K562 (cell line): ENCODE data around the gene PSMD8. TPM values are rescaled to one million over a fixed set of nuclear protein-coding genes. Genes with fewer than 3 reads are reported as not detected.
A peak's percentile ranks its signal among the peaks of the same experiment; 100 is the strongest.

Experiments used
- ATAC-seq: fragments of 200-7000 bp; cut with Tn5 transposase; 3 replicates; pipeline ENCODE4 v1.9.1; 2020; ENCODE audit warnings: moderate library complexity
- BruUV-seq: library from RNA; stranded (reverse); fragments of 400-500 nt; replicated peaks from 2 replicates; lab custom pipeline; 2021; lab: Mats Ljungman, UMichigan
- CTCF ChIA-PET: fragments of 300-600 bp; formaldehyde crosslinking; extraction: SDS; loops from one replicate; lab custom pipeline; 2021; ENCODE audit warnings: low intra/inter-chr PET ratio; lab: Yijun Ruan, JAX
- POLR2A ChIA-PET: fragments of 300-600, 350-650 bp; sonication (Branson Sonifier 250); formaldehyde crosslinking; extraction: SDS; loops from one replicate; lab custom pipeline; 2021; ENCODE audit warnings: antibody characterized with exemption, inconsistent platforms; lab: Yijun Ruan, JAX
- DNase-seq, 4 experiments: peaks; one replicate each; pipeline versions ENCODE4 v3.0.0 to v3.0.0-alpha.2; 2011 to 2018; ENCODE audit warnings: low spot score in 3 of 4, mixed read lengths in 3 of 4; ENCODE audit errors: extremely low read depth in 1 of 4
- FAIRE-seq: peaks from 2 replicates; lab custom pipeline; 2011; peaks lifted over from hg19 to GRCh38; lab: Jason Lieb, UNC
- H2AFZ ChIP-seq: 2 replicates; pipeline ENCODE4 v1.6.0; 2011; ENCODE audit warnings: low read depth, low read length, control low read depth, inconsistent platforms
- H3K27ac ChIP-seq: fragments of 200-600 bp; 3 replicates; pipeline ENCODE4 v1.8.0; 2011; ENCODE audit warnings: low read depth, mild to moderate bottlenecking, control low read depth, inconsistent platforms, low read length, moderate library complexity, mixed read lengths; ENCODE audit errors: extremely low read depth
- H3K27me3 ChIP-seq, 2 experiments: fragments of 300-600 bp in 1 of 2; 2 replicates in 1 of 2; 3 replicates in 1 of 2; pipeline versions ENCODE4 v1.6.0 to v1.8.0; 2011; ENCODE audit warnings: inconsistent platforms in 2 of 2, low read length in 2 of 2, mild to moderate bottlenecking in 1 of 2, mixed read lengths in 1 of 2, moderate library complexity in 1 of 2; ENCODE audit not compliant: control insufficient read depth in 2 of 2, insufficient read depth in 2 of 2
- H3K36me3 ChIP-seq: fragments of 300-600 bp; 3 replicates; pipeline ENCODE4 v1.8.0; 2011; ENCODE audit warnings: mild to moderate bottlenecking, low read length, inconsistent platforms; ENCODE audit not compliant: control insufficient read depth, insufficient read depth
- H3K4me1 ChIP-seq, 2 experiments: fragments of 200-600 bp in 1 of 2; replicated peaks in 1 of 2; 2 replicates in 1 of 2; 3 replicates in 1 of 2; pipeline versions ENCODE4 v1.5.1 to v1.8.0; 2011; ENCODE audit warnings: inconsistent platforms in 2 of 2, low read length in 2 of 2, mild to moderate bottlenecking in 1 of 2, mixed read lengths in 1 of 2, moderate library complexity in 1 of 2; ENCODE audit not compliant: control insufficient read depth in 2 of 2, insufficient read depth in 2 of 2
- H3K4me2 ChIP-seq: 2 replicates; pipeline ENCODE4 v1.6.1; 2011; ENCODE audit warnings: low read length, control low read depth, inconsistent platforms, mixed read lengths; ENCODE audit not compliant: insufficient read depth
- H3K4me3 ChIP-seq: fragments of 200-600 bp; sonication (generic), shearing (Covaris generic); 2 replicates; pipeline ENCODE4 v1.5.1; 2016; ENCODE audit warnings: control low read depth, inconsistent platforms
- H3K79me2 ChIP-seq: fragments of 200-600 bp; 3 replicates; pipeline ENCODE4 v1.8.0; 2011; ENCODE audit warnings: low read length, inconsistent platforms; ENCODE audit not compliant: control insufficient read depth, insufficient read depth
- H3K9ac ChIP-seq, 2 experiments: 2 replicates each; pipeline versions ENCODE4 v1.6.0 to v1.6.1; 2011; ENCODE audit warnings: low read depth in 2 of 2, low read length in 2 of 2, control low read depth in 1 of 2, inconsistent platforms in 1 of 2, mild to moderate bottlenecking in 1 of 2, mixed read lengths in 1 of 2; ENCODE audit not compliant: insufficient read depth in 1 of 2
- H3K9me1 ChIP-seq: one replicate; pipeline ENCODE4 v1.6.0; 2011; ENCODE audit warnings: inconsistent platforms, mild to moderate bottlenecking, low read length, moderate library complexity; ENCODE audit not compliant: control insufficient read depth, insufficient read depth
- H3K9me3 ChIP-seq: replicated peaks from 2 replicates; pipeline ENCODE4 v1.5.1; 2011; ENCODE audit warnings: low read depth, low read length, inconsistent platforms; ENCODE audit not compliant: control insufficient read depth, insufficient read depth
- H4K20me1 ChIP-seq: replicated peaks from 2 replicates; pipeline ENCODE4 v1.6.1; 2011; ENCODE audit warnings: low read length, inconsistent platforms, mixed read lengths; ENCODE audit not compliant: control insufficient read depth, insufficient read depth
- GABPB2 ChIP-seq: fragments of 250-450 bp; sonication (Bioruptor Pico); conservative IDR thresholded peaks from 2 replicates; pipeline ENCODE4 v1.5.1; 2021; ENCODE audit warnings: mild to moderate bottlenecking
- MTA2 ChIP-seq: fragments of 450-650 bp; IDR thresholded peaks from 2 replicates; pipeline ENCODE4 v1.6.1; 2016; ENCODE audit warnings: low read depth
- NFYB ChIP-seq: IDR thresholded peaks from 2 replicates; pipeline ENCODE4 v1.6.1; 2011; ENCODE audit warnings: mild to moderate bottlenecking, moderate library complexity; ENCODE audit not compliant: insufficient read length; ENCODE audit errors: extremely low read depth
- POLR2AphosphoS5 ChIP-seq: IDR thresholded peaks from 2 replicates; pipeline ENCODE4 v1.6.1; 2011; ENCODE audit warnings: mild to moderate bottlenecking, low read depth, low read length, moderate library complexity; ENCODE audit not compliant: control insufficient read depth, insufficient read depth
- PRDM10 ChIP-seq: fragments of 450-650 bp; IDR thresholded peaks from 2 replicates; pipeline ENCODE4 v1.6.1; 2018; ENCODE audit not compliant: partially characterized antibody
- RERE ChIP-seq: sonication (generic); formaldehyde crosslinking; IDR thresholded peaks from 2 replicates; pipeline ENCODE4 v1.8.0; 2023; ENCODE audit warnings: missing genetic modification reagents, mild to moderate bottlenecking, borderline replicate concordance
- RFX5 ChIP-seq: IDR thresholded peaks from 2 replicates; pipeline ENCODE4 v1.6.1; 2011; ENCODE audit warnings: low read depth, mild to moderate bottlenecking, improper control_type of control experiment, low read length
- SMAD2 ChIP-seq: fragments of 150-350 bp; IDR thresholded peaks from 2 replicates; pipeline ENCODE4 v1.6.1; 2014; ENCODE audit warnings: low read depth, mild to moderate bottlenecking, low read length
- SP1 ChIP-seq: sonication (generic); formaldehyde crosslinking; IDR thresholded peaks from 2 replicates; pipeline ENCODE4 v1.8.1; 2022; ENCODE audit warnings: mild to moderate bottlenecking, missing genetic modification reagents
- SRF ChIP-seq, 2 experiments: fragments of 250-450, 450-650 bp in 1 of 2; sonication (Bioruptor Pico) in 1 of 2; sonication (generic) in 1 of 2; formaldehyde crosslinking; IDR thresholded peaks; 2 replicates each; pipeline versions ENCODE4 v1.5.0 to v1.5.1; 2020 to 2022; ENCODE audit warnings: mild to moderate bottlenecking in 1 of 2, missing genetic modification reagents in 1 of 2
- ZC3H8 ChIP-seq: fragments of 450-650 bp; IDR thresholded peaks from 2 replicates; pipeline ENCODE4 v1.6.1; 2017
- WGBS: fragments of 100-300 bp; shearing (Covaris generic); methylation state at CpG from one replicate; pipeline ENCODE4 v1.1.6; 2016; ENCODE audit warnings: low coverage, mixed read lengths; ENCODE audit not compliant: insufficient coverage; ENCODE audit errors: missing lambda C conversion rate; 5-methylcytosine and 5-hydroxymethylcytosine counted together
- in situ Hi-C: fragments of 300-500 bp; cut with MboI; formaldehyde crosslinking; loops from 4 replicates; pipeline ENCODE4 v1.15.0; 2018; ENCODE audit warnings: inconsistent platforms, mixed read lengths
- intact Hi-C: fragments of 100-400 bp; cut with micrococcal nuclease; formaldehyde crosslinking; loops from 2 replicates; pipeline ENCODE4 v1.14.2; 2022
- polyA plus RNA-seq, 8 experiments: library from polyadenylated mRNA; depleted of rRNA in 4 of 8; stranded (reverse) in 5 of 8; unstranded in 3 of 8; fragments of >200 nt; fragmentation: Nextera tagmentation in 2 of 8; fragmentation: Illumina TruSeq in 1 of 8; extraction: Ambion mirVana in 2 of 8; extraction: Trizol in 1 of 8; gene quantifications; 2 replicates each; pipeline versions ENCODE4 v1.2.1 to v1.2.3, GENCODE V29; 2011 to 2014; ENCODE audit warnings: inconsistent platforms in 1 of 8, missing spikeins in 1 of 8
- total RNA-seq, 7 experiments: library from RNA; depleted of rRNA in 6 of 7; stranded (reverse); fragments of >200 nt in 6 of 7; fragmentation: Illumina TruSeq in 2 of 7; extraction: Trizol in 2 of 7; gene quantifications; 2 replicates each; pipeline versions ENCODE4 v1.2.1 to v1.2.3, GENCODE V29; 2011 to 2021; ENCODE audit warnings: low replicate concordance in 1 of 7

PSMD8 gene
- total and polyA plus RNA-seq, 9 of the 15 experiments (the other 6 are each of a cell fraction or from before 2014, with no cell fraction given) = 130 to 583 (median 315) TPM

- Histone ChIP-seq H3K4me1 (peaks cover 12 to 60% of the 10 kb centered on the region in 2 experiments; a peak in 4 of 5 replicates), H3K4me3 (peak within 1 kb of the TSS; percentile 49), H3K27ac (peak within 1 kb of the TSS; percentile 33; the same call in 2 of the 3 replicates), H3K27me3 (no peaks in the 10 kb centered on the region), H3K4me2 (peak within 1 kb of the TSS; percentile 70), H3K9me3 (no peaks in the 10 kb centered on the region), H4K20me1 (peaks cover 3% of the 10 kb centered on the region; the same call in 1 of the 2 replicates), H3K9me1 (peaks cover 3% of the 10 kb centered on the region), H3K36me3 (peaks cover 36% of the 10 kb centered on the region; the same call in 2 of the 3 replicates), H3K79me2 (0 out of 3 replicates have a peak, but pooled peaks cover 2% of the 10 kb centered on the region), H2AFZ (peak within 1 kb of the TSS; percentile 69), H3K9ac (peak within 1 kb of the TSS; percentile 17 to 82; a peak in 3 of 4 replicates)
- in situ Hi-C loops = no loop called here
- ChIA-PET CTCF (interaction anchor here (0.6 kb wide), 1 partner anchor 19 kb away, joined by 5 read pairs; no protein-coding TSS in a partner anchor), POLR2A (interaction anchor here (0.5 to 1.7 kb wide), 13 partner anchors 9 to 455 kb away, joined by 3 to 27 read pairs (median 4); partner anchors contain the start of genes FAM98C and PSMD8)
- no TSS peak for BruUV-seq
- FAIRE-seq (peak; percentile 91), ATAC-seq (peak; percentile 85), DNase-seq (peak; percentile 90 to 96 (median 92))
- intact Hi-C loops = loop anchor here (5.0 kb wide), 2 partner anchors 50 to 145 kb away; partner anchors contain the start of gene CATSPERG
- 2% methylated on average over 26 of the region's 51 CpGs for WGBS
- TF ChIP-seq GABPB2 (CRISPR knock-in tag) (no peak), ZC3H8 (no peak), SP1 (CRISPR knock-in tag) (peak; percentile 60), RFX5 (no peak), SRF (CRISPR knock-in tag; IDR thresholded peaks at IDR 0.05) (peak in 1 of 2 experiments; percentile 24; a peak in 1 of 4 replicates), NFYB (no peak), SMAD2 (no peak), PRDM10 (peak; percentile 71), MTA2 (no peak), POLR2AphosphoS5 (no peak), RERE (CRISPR knock-in tag) (0 out of 2 replicates have a peak, but pooled peaks have one; percentile 62)
These were observed 13.4 kb downstream of the PSMD8 start, which contains the start of gene GGN for GRCh38 chr19:38387550-38388348. GGN (minus strand) TSS chr19:38388034; CDS start chr19:38387261, 773 bp downstream.
